WTC11 (cell line): Measurements from ENCODE around the gene DAZAP2. TPM values are rescaled to one million over a fixed set of nuclear protein-coding genes. Genes with fewer than 3 reads are reported as not detected.

Source experiments
- ATAC-seq: fragments of 200-7000 bp; cut with Tn5 transposase; 2 replicates; pipeline ENCODE4 v1.10.0; 2021; ENCODE audit warnings: mild to moderate bottlenecking, moderate library complexity
- CTCF ChIA-PET: fragments of 300-600 bp; sonication (Branson Sonifier 250); formaldehyde crosslinking; loops from one replicate; lab custom pipeline; 2021; ENCODE audit warnings: antibody characterized with exemption; lab: Charles Lee
- POLR2A ChIA-PET: fragments of 350-600 bp; sonication (Branson Sonifier 250); formaldehyde crosslinking; loops from one replicate; lab custom pipeline; 2021; ENCODE audit warnings: antibody characterized with exemption; lab: Charles Lee
- DNase-seq: peaks from one replicate; pipeline ENCODE4 v3.0.0; 2021; ENCODE audit warnings: low spot score
- H3K27ac Mint-ChIP-seq: 2 replicates; pipeline ENCODE4 v1.8.0; 2021; ENCODE audit warnings: mixed read lengths
- H3K27me3 Mint-ChIP-seq: 2 replicates; pipeline ENCODE4 v1.8.0; 2021; ENCODE audit warnings: low read depth, mild to moderate bottlenecking, moderate library complexity, mixed read lengths
- H3K36me3 Mint-ChIP-seq: 2 replicates; pipeline ENCODE4 v1.8.0; 2021; ENCODE audit warnings: mixed read lengths
- H3K4me1 Mint-ChIP-seq: 2 replicates; pipeline ENCODE4 v1.8.0; 2022; ENCODE audit warnings: mixed read lengths
- H3K4me3 Mint-ChIP-seq: 2 replicates; pipeline ENCODE4 v1.8.0; 2021; ENCODE audit warnings: mild to moderate bottlenecking, moderate library complexity, mixed read lengths
- H3K9me3 Mint-ChIP-seq: 2 replicates; pipeline ENCODE4 v1.8.0; 2021; ENCODE audit warnings: mixed read lengths
- AR ChIP-seq: fragments of 250-450 bp; sonication (Bioruptor Pico); IDR thresholded peaks from 2 replicates; pipeline ENCODE4 v1.9.0; 2021; ENCODE audit warnings: mild to moderate bottlenecking
- ATF6 ChIP-seq: sonication (generic); formaldehyde crosslinking; IDR thresholded peaks from 2 replicates; pipeline ENCODE4 v1.8.1; 2023; ENCODE audit warnings: mild to moderate bottlenecking, missing genetic modification reagents
- CREM ChIP-seq: sonication (generic); formaldehyde crosslinking; IDR thresholded peaks from 2 replicates; pipeline ENCODE4 v1.8.1; 2022; ENCODE audit warnings: mild to moderate bottlenecking, missing genetic modification reagents, moderate library complexity
- E2F5 ChIP-seq: sonication (generic); formaldehyde crosslinking; IDR thresholded peaks from 2 replicates; pipeline ENCODE4 v1.8.1; 2022; ENCODE audit warnings: mild to moderate bottlenecking, moderate library complexity, missing genetic modification reagents
- EMX1 ChIP-seq: fragments of 250-450 bp; sonication (Bioruptor Pico); IDR thresholded peaks from 2 replicates; pipeline ENCODE4 v1.8.0; 2021; ENCODE audit warnings: mild to moderate bottlenecking
- ETV6 ChIP-seq: sonication (generic); formaldehyde crosslinking; IDR thresholded peaks from 2 replicates; pipeline ENCODE4 v1.8.1; 2022; ENCODE audit warnings: mild to moderate bottlenecking, missing genetic modification reagents
- FOXP4 ChIP-seq: sonication (generic); formaldehyde crosslinking; IDR thresholded peaks from 2 replicates; pipeline ENCODE4 v1.8.0; 2022; ENCODE audit warnings: mild to moderate bottlenecking, missing genetic modification reagents
- HMGA2 ChIP-seq: fragments of 250-450 bp; sonication (Bioruptor Pico); IDR thresholded peaks from 2 replicates; pipeline ENCODE4 v1.4.0; 2021; ENCODE audit warnings: mild to moderate bottlenecking, moderate library complexity
- JAZF1 ChIP-seq: fragments of 250-450 bp; sonication (Bioruptor Pico); IDR thresholded peaks from 2 replicates; pipeline ENCODE4 v1.9.0; 2021; ENCODE audit warnings: moderate library complexity, mild to moderate bottlenecking, inconsistent platforms
- MAX ChIP-seq: sonication (generic); formaldehyde crosslinking; IDR thresholded peaks from 2 replicates; pipeline ENCODE4 v1.8.0; 2022; ENCODE audit warnings: mild to moderate bottlenecking, missing genetic modification reagents
- NFE2L1 ChIP-seq: sonication (generic); formaldehyde crosslinking; IDR thresholded peaks from 2 replicates; pipeline ENCODE4 v1.8.1; 2023; ENCODE audit warnings: missing genetic modification reagents
- NFYB ChIP-seq: sonication (generic); formaldehyde crosslinking; conservative IDR thresholded peaks from 2 replicates; pipeline ENCODE4 v1.8.0; 2022; ENCODE audit warnings: low read depth, missing genetic modification reagents
- PRDM15 ChIP-seq: sonication (generic); formaldehyde crosslinking; IDR thresholded peaks from 2 replicates; pipeline ENCODE4 v1.8.0; 2022; ENCODE audit warnings: missing genetic modification reagents
- PRRX2 ChIP-seq: fragments of 250-450 bp; sonication (Bioruptor Pico); IDR thresholded peaks from 2 replicates; pipeline ENCODE4 v1.8.0; 2021; ENCODE audit warnings: mild to moderate bottlenecking
- ZNF138 ChIP-seq: sonication (generic); formaldehyde crosslinking; conservative IDR thresholded peaks from 2 replicates; pipeline ENCODE4 v1.8.1; 2022; ENCODE audit warnings: mild to moderate bottlenecking, moderate library complexity, missing genetic modification reagents
- ZNF423 ChIP-seq: fragments of 250-450 bp; sonication (Bioruptor Pico); IDR thresholded peaks from 2 replicates; pipeline ENCODE4 v2.1.2; 2022; ENCODE audit warnings: mild to moderate bottlenecking, moderate library complexity
- total RNA-seq: library from RNA; stranded (reverse); gene quantifications from 3 replicates; pipeline ENCODE4 v1.2.3, GENCODE V29; 2021

DAZAP2 gene
- total RNA-seq, 1 experiment from 2014 or later: 35.8 TPM

GRCh38 chr12:51245476-51246253, 7.0 kb downstream of the DAZAP2 start:
- H3K4me1 Mint-ChIP-seq: peaks cover 36% of the 10 kb centered on the region
- ATAC-seq (no peak), DNase-seq (no peak)
- H3K9me3 Mint-ChIP-seq: no peaks in the 10 kb centered on the region
- peak overlapping the region; percentile 72 for H3K27ac Mint-ChIP-seq
- no peaks in the 10 kb centered on the region for H3K27me3 Mint-ChIP-seq
- H3K36me3 Mint-ChIP-seq: peaks cover 45% of the 10 kb centered on the region
- no peak overlapping the region for H3K4me3 Mint-ChIP-seq
- ChIA-PET CTCF (interaction anchor here (0.6 kb wide), 1 partner anchor 28 kb away, joined by 4 read pairs; the partner anchor contains the start of gene POU6F1), POLR2A (no interaction called here)
- TF ChIP-seq NFE2L1: no peak
- TF ChIP-seq ATF6 (CRISPR knock-in tag): no peak
- no peak for TF ChIP-seq ZNF423 (CRISPR knock-in tag)
- no peak for TF ChIP-seq CREM
- no peak for TF ChIP-seq ZNF138 (CRISPR knock-in tag)
- no peak for TF ChIP-seq HMGA2 (CRISPR knock-in tag)

GRCh38 chr12:51246254-51246853, 7.7 kb downstream of the DAZAP2 start:
- ChIA-PET POLR2A (no interaction called here), CTCF (no interaction called here)
- Mint-ChIP-seq H3K4me3 (0 out of 2 replicates have a peak overlapping the region, but pooled peaks have one; percentile 18), H3K27ac (peak overlapping the region; percentile 72), H3K9me3 (no peaks in the 10 kb centered on the region), H3K27me3 (no peaks in the 10 kb centered on the region), H3K36me3 (peaks cover 38% of the 10 kb centered on the region), H3K4me1 (peaks cover 36% of the 10 kb centered on the region)
- ATAC-seq (no peak), DNase-seq (no peak)
- no peak for TF ChIP-seq JAZF1 (CRISPR knock-in tag)
- no peak for TF ChIP-seq PRDM15 (CRISPR knock-in tag)
- TF ChIP-seq E2F5 (CRISPR knock-in tag): no peak

GRCh38 chr12:51247523-51248206, 9.0 kb downstream of the DAZAP2 start:
- H3K36me3 Mint-ChIP-seq: peaks cover 28% of the 10 kb centered on the region
- CTCF ChIA-PET: interaction anchor here (1.5 kb wide), 1 partner anchor 9 kb away, joined by 7 read pairs; the partner anchor contains the start of gene DAZAP2
- H3K4me1 Mint-ChIP-seq: peaks cover 38% of the 10 kb centered on the region
- peak overlapping the region; percentile 49 for H3K4me3 Mint-ChIP-seq
- H3K27ac Mint-ChIP-seq: peak overlapping the region; percentile 98
- POLR2A ChIA-PET: interaction anchor here (0.5 to 0.7 kb wide), 3 partner anchors 9 to 220 kb away, joined by 3 to 5 read pairs (median 4); partner anchors contain the start of gene DAZAP2
- peak; percentile 23 for DNase-seq
- peak; percentile 86 for ATAC-seq
- no peaks in the 10 kb centered on the region for H3K9me3 Mint-ChIP-seq
- no peaks in the 10 kb centered on the region for H3K27me3 Mint-ChIP-seq
- TF ChIP-seq EMX1 (CRISPR knock-in tag) (no peak), NFYB (CRISPR knock-in tag) (no peak), PRRX2 (no peak), MAX (CRISPR knock-in tag) (no peak), AR (CRISPR knock-in tag) (no peak), FOXP4 (CRISPR knock-in tag) (peak; percentile 69; the same call in 1 of the 2 replicates), ETV6 (peak; percentile 68; the same call in 1 of the 2 replicates)
